Measurements from ENCODE around the gene COL23A1. TPM values are rescaled to one million over a fixed set of nuclear protein-coding genes. Genes with fewer than 3 reads are reported as not detected.

The COL23A1 gene
- total RNA-seq, 1 experiment from 2014 or later: 15.0 TPM

- ChIA-PET CTCF (interaction anchor here (1.0 to 1.9 kb wide), 4 partner anchors 9 to 138 kb away, joined by 3 to 6 read pairs (median 4); no protein-coding TSS in a partner anchor), POLR2A (interaction anchor here (1.3 to 2.2 kb wide), 3 partner anchors 10 to 61 kb away, joined by 3 to 12 read pairs (median 10); partner anchors contain the start of genes HNRNPAB and NHP2)
- TF ChIP-seq PRRX2 (CRISPR knock-in tag; IDR thresholded peaks at IDR 0.05) (peak; percentile 11; the same call in 1 of the 2 replicates), NFATC4 (CRISPR knock-in tag; IDR thresholded peaks at IDR 0.05) (peak; percentile 70; the same call in 1 of the 2 replicates), E2F4 (CRISPR knock-in tag; IDR thresholded peaks at IDR 0.05; ENCODE audit: borderline replicate concordance, low read depth) (no peak), ZNF317 (CRISPR knock-in tag; IDR thresholded peaks at IDR 0.05; ENCODE audit: borderline replicate concordance, low read depth) (no peak), EMX1 (CRISPR knock-in tag; IDR thresholded peaks at IDR 0.05) (peak; percentile 54; the same call in 1 of the 2 replicates), AR (CRISPR knock-in tag; IDR thresholded peaks at IDR 0.05) (0 out of 2 replicates have a peak, but pooled peaks have one; percentile 66), USF2 (CRISPR knock-in tag; IDR thresholded peaks at IDR 0.05) (no peak), ZNF425 (CRISPR knock-in tag; conservative IDR thresholded peaks at IDR 0.05) (peak; percentile 60; the same call in 1 of the 2 replicates)
- peaks cover 13% of the 10 kb centered on the region for H3K4me1 Mint-ChIP-seq
- no peaks in the 10 kb centered on the region; the same call in 1 of the 2 replicates for H3K9me3 Mint-ChIP-seq
- DNase-seq (ENCODE audit: low spot score): no peak
- ATAC-seq: no peak
- H3K27ac Mint-ChIP-seq: no peak overlapping the region
- H3K4me3 Mint-ChIP-seq: no peak overlapping the region
- H3K36me3 Mint-ChIP-seq: peaks cover 76% of the 10 kb centered on the region
- H3K27me3 Mint-ChIP-seq (ENCODE audit: low read depth): no peaks in the 10 kb centered on the region
Measured at GRCh38 chr5:178214160-178214803, 375.9 kb downstream of the COL23A1 start.

GRCh38 chr5:178213748-178214151, 376.4 kb downstream of the COL23A1 start:
- ATAC-seq (no peak), DNase-seq (ENCODE audit: low spot score) (no peak)
- H3K36me3 Mint-ChIP-seq: peaks cover 76% of the 10 kb centered on the region
- H3K4me3 Mint-ChIP-seq: no peak overlapping the region
- no peaks in the 10 kb centered on the region for H3K27me3 Mint-ChIP-seq (ENCODE audit: low read depth)
- no peaks in the 10 kb centered on the region for H3K9me3 Mint-ChIP-seq
- CTCF ChIA-PET: interaction anchor here (1.5 to 1.9 kb wide), 3 partner anchors 10 to 138 kb away, joined by 3 to 5 read pairs (median 4); no protein-coding TSS in a partner anchor
- H3K27ac Mint-ChIP-seq: peak overlapping the region; percentile 38; the same call in 1 of the 2 replicates
- POLR2A ChIA-PET: interaction anchor here (1.3 to 2.2 kb wide), 3 partner anchors 9 to 60 kb away, joined by 3 to 12 read pairs (median 10); partner anchors contain the start of genes HNRNPAB and NHP2
- no peak for TF ChIP-seq NFATC4 (CRISPR knock-in tag; IDR thresholded peaks at IDR 0.05)
- TF ChIP-seq TEAD4 (CRISPR knock-in tag; IDR thresholded peaks at IDR 0.05): no peak
- TF ChIP-seq PRRX2 (CRISPR knock-in tag; IDR thresholded peaks at IDR 0.05): 0 out of 2 replicates have a peak, but pooled peaks have one; percentile 1
- peaks cover 13% of the 10 kb centered on the region for H3K4me1 Mint-ChIP-seq

GRCh38 chr5:178213003-178213461, 377.2 kb downstream of the COL23A1 start:
- ChIA-PET POLR2A (interaction anchor here (1.3 to 2.2 kb wide), 4 partner anchors 9 to 59 kb away, joined by 3 to 12 read pairs (median 9); partner anchors contain the start of genes HNRNPAB and NHP2), CTCF (interaction anchor here (1.3 to 1.6 kb wide), 3 partner anchors 22 to 137 kb away, joined by 3 to 4 read pairs (median 4); no protein-coding TSS in a partner anchor)
- Mint-ChIP-seq H3K27ac (peak overlapping the region; percentile 38; the same call in 1 of the 2 replicates), H3K9me3 (no peaks in the 10 kb centered on the region), H3K4me3 (no peak overlapping the region), H3K27me3 (ENCODE audit: low read depth) (no peaks in the 10 kb centered on the region), H3K36me3 (peaks cover 78% of the 10 kb centered on the region), H3K4me1 (peaks cover 13% of the 10 kb centered on the region)
- no peak for ATAC-seq
- DNase-seq (ENCODE audit: low spot score): no peak
- TF ChIP-seq SMAD3 (CRISPR knock-in tag; IDR thresholded peaks at IDR 0.05; ENCODE audit: borderline replicate concordance) (0 out of 2 replicates have a peak, but pooled peaks have one; percentile 25), ZNF671 (CRISPR knock-in tag; IDR thresholded peaks at IDR 0.05) (peak; percentile 55; the same call in 1 of the 2 replicates), AR (CRISPR knock-in tag; IDR thresholded peaks at IDR 0.05) (peak; percentile 38; the same call in 1 of the 2 replicates), ZNF425 (CRISPR knock-in tag; conservative IDR thresholded peaks at IDR 0.05) (peak; percentile 14; the same call in 1 of the 2 replicates), E2F1 (CRISPR knock-in tag; IDR thresholded peaks at IDR 0.05) (no peak)
